HepG2 (cell line): ENCODE data around the gene FARSB. TPM values are rescaled to one million over a fixed set of nuclear protein-coding genes. Genes with fewer than 3 reads are reported as not detected.

Experiments
- ATAC-seq: fragments of 200-7000 bp; cut with Tn5 transposase; 3 replicates; pipeline ENCODE4 v1.9.1; 2020; ENCODE audit warnings: mild to moderate bottlenecking, moderate library complexity
- BruUV-seq: library from RNA; stranded (reverse); fragments of 400-500 nt; replicated peaks from 2 replicates; lab custom pipeline; 2021; lab: Mats Ljungman, UMichigan
- CTCF ChIA-PET: fragments of 300-600 bp; formaldehyde crosslinking; extraction: SDS; loops from one replicate; lab custom pipeline; 2021; ENCODE audit warnings: low total read pairs, inconsistent platforms, low intra/inter-chr PET ratio; lab: Yijun Ruan, JAX
- POLR2A ChIA-PET: fragments of 350-600 bp; sonication (Branson Sonifier 250); formaldehyde crosslinking; loops from one replicate; lab custom pipeline; 2020; ENCODE audit warnings: antibody characterized with exemption, inconsistent platforms; lab: Yijun Ruan, JAX
- DNase-seq: peaks from one replicate; pipeline ENCODE4 v3.0.0-alpha.2; 2015; ENCODE audit warnings: low spot score
- FAIRE-seq: peaks from 3 replicates; lab custom pipeline; 2011; peaks lifted over from hg19 to GRCh38; lab: Jason Lieb, UNC
- H2AFZ ChIP-seq: one replicate; pipeline ENCODE4 v1.6.1; 2011; ENCODE audit warnings: low read length, inconsistent platforms
- H3K27ac ChIP-seq: fragments of 300-600 bp; 3 replicates; pipeline ENCODE4 v1.8.0; 2011; ENCODE audit warnings: mixed run types, mild to moderate bottlenecking, mixed read lengths, low read length, inconsistent platforms; ENCODE audit not compliant: insufficient read depth; ENCODE audit errors: extremely low read length
- H3K27me3 ChIP-seq, 2 experiments: fragments of 200-600 bp in 1 of 2; 2 replicates in 1 of 2; 3 replicates in 1 of 2; pipeline versions ENCODE4 v1.6.0 to v1.8.0; 2011; ENCODE audit warnings: low read length in 2 of 2, mild to moderate bottlenecking in 2 of 2, moderate library complexity in 2 of 2, inconsistent platforms in 1 of 2; ENCODE audit not compliant: insufficient read depth in 2 of 2, control insufficient read depth in 1 of 2
- H3K36me3 ChIP-seq, 2 experiments: fragments of 200-600 bp in 1 of 2; replicated peaks in 1 of 2; 2 replicates in 1 of 2; 3 replicates in 1 of 2; pipeline versions ENCODE4 v1.5.1 to v1.8.0; 2011; ENCODE audit warnings: low read length in 2 of 2, inconsistent platforms in 1 of 2; ENCODE audit not compliant: insufficient read depth in 2 of 2, control insufficient read depth in 1 of 2
- H3K4me1 ChIP-seq: 2 replicates; pipeline ENCODE4 v1.5.1; 2012; ENCODE audit warnings: low read length, inconsistent platforms; ENCODE audit not compliant: insufficient read depth
- H3K4me2 ChIP-seq: 2 replicates; pipeline ENCODE4 v1.6.0; 2011; ENCODE audit warnings: low read depth, low read length, inconsistent platforms
- H3K4me3 ChIP-seq, 3 experiments: fragments of 200-600 bp in 1 of 3; sonication (generic), shearing (Covaris generic) in 1 of 3; replicated peaks in 1 of 3; 2 replicates each; pipeline ENCODE4 v1.5.1; 2011 to 2016; ENCODE audit warnings: low read length in 3 of 3, inconsistent platforms in 2 of 3, low read depth in 2 of 3, mild to moderate bottlenecking in 2 of 3, control low read depth in 1 of 3, mixed read lengths in 1 of 3; ENCODE audit not compliant: insufficient read depth in 1 of 3
- H3K79me2 ChIP-seq: one replicate; pipeline ENCODE4 v1.6.1; 2011; ENCODE audit warnings: low read length, inconsistent platforms; ENCODE audit not compliant: insufficient read depth
- H3K9ac ChIP-seq: 2 replicates; pipeline ENCODE4 v1.6.0; 2011; ENCODE audit warnings: mild to moderate bottlenecking, low read depth, low read length, inconsistent platforms; ENCODE audit not compliant: insufficient read depth
- H3K9me3 ChIP-seq: 2 replicates; pipeline ENCODE4 v1.5.1; 2012; ENCODE audit warnings: mild to moderate bottlenecking, low read length
- H4K20me1 ChIP-seq: 2 replicates; pipeline ENCODE4 v1.6.0; 2011; ENCODE audit warnings: inconsistent platforms, mild to moderate bottlenecking, low read length, moderate library complexity; ENCODE audit not compliant: insufficient read depth
- CENPT ChIP-seq: sonication (generic); formaldehyde crosslinking; IDR thresholded peaks from 2 replicates; pipeline ENCODE4 v1.8.0; 2022; ENCODE audit warnings: low read depth, mild to moderate bottlenecking, moderate library complexity, missing genetic modification reagents
- EED ChIP-seq: sonication (generic); formaldehyde crosslinking; IDR thresholded peaks from 2 replicates; pipeline ENCODE4 v1.5.0; 2020; ENCODE audit warnings: mild to moderate bottlenecking, missing genetic modification reagents
- HOXD1 ChIP-seq: sonication (generic); formaldehyde crosslinking; IDR thresholded peaks from 2 replicates; pipeline ENCODE4 v1.5.0; 2020; ENCODE audit warnings: missing genetic modification reagents
- MAZ ChIP-seq, 2 experiments: sonication (generic) in 1 of 2; formaldehyde crosslinking in 1 of 2; IDR thresholded peaks; 2 replicates each; pipeline versions ENCODE4 v1.5.0 to v1.6.1; 2012 to 2020; ENCODE audit warnings: low read depth in 2 of 2, mild to moderate bottlenecking in 2 of 2, borderline replicate concordance in 1 of 2, improper control_type of control experiment in 1 of 2, low read length in 1 of 2, missing genetic modification reagents in 1 of 2, moderate library complexity in 1 of 2
- PLRG1 ChIP-seq: fragments of 450-650 bp; conservative IDR thresholded peaks from 2 replicates; pipeline ENCODE4 v1.6.1; 2016
- RAD51 ChIP-seq: fragments of 450-650 bp; IDR thresholded peaks from 2 replicates; pipeline ENCODE4 v1.6.1; 2016; ENCODE audit warnings: borderline replicate concordance
- SIX4 ChIP-seq: sonication (generic); formaldehyde crosslinking; IDR thresholded peaks from 2 replicates; pipeline ENCODE4 v1.4.0; 2020; ENCODE audit warnings: missing genetic modification reagents
- SMARCE1 ChIP-seq: fragments of 450-650 bp; IDR thresholded peaks from 2 replicates; pipeline ENCODE4 v1.6.1; 2017; ENCODE audit warnings: borderline replicate concordance
- SOX13 ChIP-seq, 3 experiments: fragments of 450-650 bp in 1 of 3; sonication (generic) in 1 of 3; formaldehyde crosslinking in 1 of 3; IDR thresholded peaks in 2 of 3; conservative IDR thresholded peaks in 1 of 3; 2 replicates each; pipeline versions ENCODE4 v1.5.0 to v1.6.1; 2016 to 2020; ENCODE audit warnings: antibody characterized with exemption in 1 of 3, mild to moderate bottlenecking in 1 of 3, missing compliant biosample characterization in 1 of 3, missing genetic modification reagents in 1 of 3, moderate library complexity in 1 of 3
- ZNF224 ChIP-seq: sonication (generic); formaldehyde crosslinking; IDR thresholded peaks from 2 replicates; pipeline ENCODE4 v1.5.0; 2020; ENCODE audit warnings: mild to moderate bottlenecking, missing genetic modification reagents
- WGBS: methylation state at CpG from one replicate; pipeline ENCODE4 v1.1.6; 2017; ENCODE audit warnings: low lambda C conversion rate; 5-methylcytosine and 5-hydroxymethylcytosine counted together
- in situ Hi-C: cut with HindIII; loops from 2 replicates; pipeline ENCODE4 v1.10.0; 2017; ENCODE audit warnings: low pct_unique_long_range_greater_than_20kb; ENCODE audit not compliant: extremely low pct_ligation_motif_present
- intact Hi-C: fragments of 100-400 bp; cut with micrococcal nuclease; formaldehyde crosslinking; loops from one replicate; pipeline ENCODE4 v1.10.0; 2022; ENCODE audit not compliant: unreplicated experiment
- polyA plus RNA-seq, 8 experiments: library from polyadenylated mRNA; depleted of rRNA in 3 of 8; stranded (reverse) in 7 of 8; unstranded in 1 of 8; fragments of >200 nt; fragmentation: Illumina TruSeq in 4 of 8; extraction: Trizol in 4 of 8; gene quantifications; 2 replicates each; pipeline versions ENCODE4 v1.2.1 to v1.2.3, GENCODE V29; 2011 to 2016; ENCODE audit warnings: low read depth in 4 of 8, missing spikeins in 1 of 8, mixed read lengths in 1 of 8; ENCODE audit not compliant: insufficient read depth in 1 of 8
- total RNA-seq, 5 experiments: library from RNA; depleted of rRNA; stranded (reverse); fragments of >200 nt; fragmentation: Illumina TruSeq; extraction: Trizol; gene quantifications; 2 replicates each; pipeline ENCODE4 v1.2.3, GENCODE V29; 2016; ENCODE audit warnings: low read depth in 1 of 5
- TF ChIP-seq, protein P1 (sequence below): sonication (generic); formaldehyde crosslinking; IDR thresholded peaks from 2 replicates; pipeline ENCODE4 v1.4.0; 2020; ENCODE audit warnings: missing genetic modification reagents
- TF ChIP-seq, protein P2 (sequence below): sonication (generic); formaldehyde crosslinking; IDR thresholded peaks from 2 replicates; pipeline ENCODE4 v1.4.0; 2020; ENCODE audit warnings: missing genetic modification reagents, mild to moderate bottlenecking, borderline replicate concordance

Gene FARSB
- total and polyA plus RNA-seq, 2 of the 13 experiments (the other 11 are each of a cell fraction or from before 2014, with no cell fraction given) = 23.3 to 45.9 TPM

DNA sequence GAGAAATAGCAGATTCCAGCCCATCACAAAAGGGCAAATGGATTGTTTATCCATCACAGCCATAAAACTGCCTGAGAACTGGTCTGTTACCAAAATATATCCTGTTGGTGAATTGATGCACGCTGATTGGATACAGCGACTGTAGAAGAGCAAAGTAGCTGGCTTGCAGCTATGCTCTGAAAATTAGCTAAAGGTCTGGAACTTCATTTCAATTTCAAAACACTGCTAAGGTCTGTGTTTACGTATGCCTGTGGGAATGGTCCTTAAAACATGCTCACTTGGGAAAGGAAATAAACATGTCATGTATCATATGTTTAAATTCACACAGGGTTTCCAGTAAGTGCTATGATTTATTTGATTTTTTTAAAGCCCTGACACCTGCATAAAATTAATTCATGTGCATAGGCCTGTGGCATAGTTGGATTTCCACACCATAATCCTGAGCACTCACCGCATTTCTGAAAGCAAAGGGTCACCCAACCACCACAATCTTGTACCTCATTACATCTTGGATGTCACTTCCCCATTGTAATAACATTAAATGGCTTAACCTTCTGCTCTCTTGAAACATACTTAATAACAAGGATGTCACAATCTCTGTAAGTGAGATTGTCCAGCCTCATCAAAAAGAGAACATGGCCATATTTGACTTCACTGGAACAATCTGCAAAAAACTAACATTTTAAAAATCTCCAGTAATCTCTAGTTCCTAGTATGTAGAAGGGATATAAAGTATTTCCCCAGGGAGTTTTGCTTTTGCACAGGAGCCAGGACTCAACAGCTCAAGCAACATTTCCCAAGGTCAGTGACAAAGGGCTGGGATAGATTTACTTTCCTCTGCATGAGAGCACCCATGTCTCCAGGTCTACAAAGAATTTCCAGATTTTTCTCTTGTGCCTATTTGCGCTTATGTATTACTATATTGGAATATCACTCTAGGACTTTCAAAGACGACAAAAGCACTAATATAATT, 109.8 kb downstream of the FARSB start:
- Histone ChIP-seq H3K27me3 (peaks cover 2 to 4% of the 10 kb centered on the region in 2 experiments; a peak in 1 of 5 replicates), H3K4me2 (no peak overlapping the region), H3K4me1 (peaks cover 6% of the 10 kb centered on the region; the same call in 1 of the 2 replicates), H3K4me3 (no peak overlapping the region), H3K9ac (no peak overlapping the region), H2AFZ (no peak overlapping the region), H3K27ac (no peak overlapping the region), H3K79me2 (no peaks in the 10 kb centered on the region), H4K20me1 (no peaks in the 10 kb centered on the region), H3K36me3 (no peaks in the 10 kb centered on the region), H3K9me3 (no peaks in the 10 kb centered on the region)
- ATAC-seq (no peak), DNase-seq (no peak), FAIRE-seq (no peak)
- intact Hi-C loops (no loop called here), in situ Hi-C loops (no loop called here)
- BruUV-seq = no TSS peak
- POLR2A ChIA-PET = no interaction called here
- CTCF ChIA-PET = no interaction called here
- 36% methylated on average over 6 of the region's 6 CpGs for WGBS
- TF ChIP-seq, protein P1, sequence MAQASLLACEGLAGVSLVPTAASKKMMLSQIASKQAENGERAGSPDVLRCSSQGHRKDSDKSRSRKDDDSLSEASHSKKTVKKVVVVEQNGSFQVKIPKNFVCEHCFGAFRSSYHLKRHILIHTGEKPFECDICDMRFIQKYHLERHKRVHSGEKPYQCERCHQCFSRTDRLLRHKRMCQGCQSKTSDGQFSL (CRISPR knock-in tag) = no peak
- TF ChIP-seq HOXD1 = no peak
- no peak for TF ChIP-seq SIX4
- no peak for TF ChIP-seq EED (CRISPR knock-in tag)
- no peak for TF ChIP-seq PLRG1
- TF ChIP-seq, protein P2, sequence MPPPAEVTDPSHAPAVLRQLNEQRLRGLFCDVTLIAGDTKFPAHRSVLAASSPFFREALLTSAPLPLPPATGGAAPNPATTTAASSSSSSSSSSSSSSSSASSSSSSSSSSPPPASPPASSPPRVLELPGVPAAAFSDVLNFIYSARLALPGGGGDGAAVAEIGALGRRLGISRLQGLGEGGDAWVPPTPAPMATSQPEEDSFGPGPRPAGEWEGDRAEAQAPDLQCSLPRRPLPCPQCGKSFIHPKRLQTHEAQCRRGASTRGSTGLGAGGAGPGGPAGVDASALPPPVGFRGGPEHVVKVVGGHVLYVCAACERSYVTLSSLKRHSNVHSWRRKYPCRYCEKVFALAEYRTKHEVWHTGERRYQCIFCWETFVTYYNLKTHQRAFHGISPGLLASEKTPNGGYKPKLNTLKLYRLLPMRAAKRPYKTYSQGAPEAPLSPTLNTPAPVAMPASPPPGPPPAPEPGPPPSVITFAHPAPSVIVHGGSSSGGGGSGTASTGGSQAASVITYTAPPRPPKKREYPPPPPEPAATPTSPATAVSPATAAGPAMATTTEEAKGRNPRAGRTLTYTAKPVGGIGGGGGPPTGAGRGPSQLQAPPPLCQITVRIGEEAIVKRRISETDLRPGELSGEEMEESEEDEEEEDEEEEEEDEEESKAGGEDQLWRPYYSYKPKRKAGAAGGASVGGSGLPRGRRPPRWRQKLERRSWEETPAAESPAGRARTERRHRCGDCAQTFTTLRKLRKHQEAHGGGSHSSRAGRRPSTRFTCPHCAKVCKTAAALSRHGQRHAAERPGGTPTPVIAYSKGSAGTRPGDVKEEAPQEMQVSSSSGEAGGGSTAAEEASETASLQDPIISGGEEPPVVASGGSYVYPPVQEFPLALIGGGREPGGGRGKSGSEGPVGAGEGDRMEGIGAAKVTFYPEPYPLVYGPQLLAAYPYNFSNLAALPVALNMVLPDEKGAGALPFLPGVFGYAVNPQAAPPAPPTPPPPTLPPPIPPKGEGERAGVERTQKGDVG (CRISPR knock-in tag) = no peak
- no peak for TF ChIP-seq RAD51
- no peak for TF ChIP-seq ZNF224 (CRISPR knock-in tag)
- no peak for TF ChIP-seq CENPT
- TF ChIP-seq MAZ (IDR thresholded peaks at IDR 0.05; ENCODE audit: borderline replicate concordance, low read depth, low read length) = no peak
- TF ChIP-seq MAZ (CRISPR knock-in tag; IDR thresholded peaks at IDR 0.05; ENCODE audit: low read depth) = no peak
- no peak for TF ChIP-seq SOX13 (IDR thresholded peaks at IDR 0.05)
- no peak for TF ChIP-seq SOX13 (CRISPR knock-in tag; conservative IDR thresholded peaks at IDR 0.05 in 1 of 2, IDR thresholded peaks at IDR 0.05 in 1 of 2)
- no peak for TF ChIP-seq SMARCE1
